Endodermal cell (in vitro differentiated cells): ENCODE results near the gene PTPRE. TPM values are rescaled to one million over a fixed set of nuclear protein-coding genes. Genes with fewer than 3 reads are reported as not detected.

ENCODE experiments used
- DNase-seq: peaks from one replicate; pipeline ENCODE4 v3.0.0-alpha.2; 2017
- H3K27ac ChIP-seq: 2 replicates; pipeline ENCODE4 v1.5.1; 2013; ENCODE audit warnings: mild to moderate bottlenecking, low read depth, low read length, moderate library complexity
- H3K27me3 ChIP-seq: 2 replicates; pipeline ENCODE4 v1.6.1; 2013; ENCODE audit warnings: mild to moderate bottlenecking, low read length, moderate library complexity; ENCODE audit not compliant: insufficient read depth, control insufficient read depth, poor library complexity, severe bottlenecking
- H3K36me3 ChIP-seq: 2 replicates; pipeline ENCODE4 v1.7.0; 2013; ENCODE audit warnings: mild to moderate bottlenecking, low read length, moderate library complexity; ENCODE audit not compliant: control insufficient read depth, insufficient read depth
- H3K4me1 ChIP-seq: one replicate; pipeline ENCODE4 v1.7.0; 2013; ENCODE audit warnings: low read length; ENCODE audit not compliant: control insufficient read depth, insufficient read depth
- H3K4me3 ChIP-seq: 2 replicates; pipeline ENCODE4 v1.5.1; 2013; ENCODE audit warnings: mild to moderate bottlenecking, low read length, moderate library complexity
- H3K9ac ChIP-seq: 2 replicates; pipeline ENCODE4 v1.6.1; 2013; ENCODE audit warnings: mild to moderate bottlenecking, low read length, moderate library complexity; ENCODE audit not compliant: poor library complexity, severe bottlenecking; ENCODE audit errors: extremely low read depth
- H3K9me3 ChIP-seq: 2 replicates; pipeline ENCODE4 v1.6.1; 2013; ENCODE audit warnings: mild to moderate bottlenecking, low read length, moderate library complexity; ENCODE audit not compliant: control insufficient read depth
- H3K27ac Mint-ChIP-seq: 2 replicates; pipeline ENCODE4 v1.8.0; 2020; ENCODE audit warnings: mixed read lengths
- H3K27me3 Mint-ChIP-seq: 2 replicates; pipeline ENCODE4 v1.8.0; 2021; ENCODE audit warnings: mild to moderate bottlenecking, mixed read lengths; ENCODE audit not compliant: insufficient read depth
- H3K36me3 Mint-ChIP-seq: 2 replicates; pipeline ENCODE4 v1.8.0; 2020; ENCODE audit warnings: low read depth, mixed read lengths
- H3K4me1 Mint-ChIP-seq: 2 replicates; pipeline ENCODE4 v1.8.0; 2020; ENCODE audit warnings: mixed read lengths
- H3K4me3 Mint-ChIP-seq: 2 replicates; pipeline ENCODE4 v1.8.0; 2020; ENCODE audit warnings: mild to moderate bottlenecking, moderate library complexity, mixed read lengths
- H3K9me3 Mint-ChIP-seq: 2 replicates; pipeline ENCODE4 v1.8.0; 2020; ENCODE audit warnings: mild to moderate bottlenecking, mixed read lengths
- WGBS, 2 experiments: methylation state at CpG; one replicate each; pipeline versions ENCODE4 v1.1.5 to v1.1.7; 2013; ENCODE audit warnings: missing lambda C conversion rate in 2 of 2, mixed read lengths in 1 of 2; ENCODE audit not compliant: insufficient coverage in 1 of 2, insufficient read length in 1 of 2; 5-methylcytosine and 5-hydroxymethylcytosine counted together
- total RNA-seq, 2 donors: library from RNA; stranded (reverse); fragmentation: NEBNext Ultra II Directional in 1 of 2; extraction: Animal tissue kit (Norgen Biotek cat#: 25700) in 1 of 2; gene quantifications; 2 replicates in 1 of 2; 3 replicates in 1 of 2; pipeline ENCODE4 v1.2.1, GENCODE V29; 2021
- TF ChIP-seq, protein P1 (sequence below): fragments of 200-600 bp; sonication (generic); conservative IDR thresholded peaks from 2 replicates; pipeline ENCODE4 v1.5.0; 2021; ENCODE audit warnings: antibody characterized with exemption, mild to moderate bottlenecking

Gene PTPRE
- total RNA-seq, 2 donors from 2014 or later = 0.75 to 3.0 TPM

DNA sequence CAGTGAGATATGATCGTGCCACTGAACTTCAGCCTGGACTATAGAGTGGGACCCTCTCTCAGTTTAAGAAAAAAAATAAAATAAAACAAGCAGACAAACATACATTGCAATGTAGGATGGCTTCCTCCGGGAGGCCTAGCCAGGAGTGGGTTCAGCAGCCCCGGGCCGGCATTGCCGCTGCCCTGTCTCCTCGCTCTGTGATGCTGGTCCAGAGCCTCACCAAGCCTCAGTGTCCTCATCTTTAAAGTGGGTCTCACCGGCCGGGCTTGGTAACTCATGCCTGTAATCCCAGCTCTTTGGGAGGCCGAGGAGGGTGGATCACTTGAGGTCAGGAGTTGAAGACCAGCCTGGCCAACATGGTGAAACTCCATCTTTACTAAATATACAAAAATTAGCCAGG lies 71.6 kb downstream of the PTPRE start:
- H3K4me1 Mint-ChIP-seq = peaks cover 12% of the 10 kb centered on the region
- H3K4me1 ChIP-seq = peaks cover 2% of the 10 kb centered on the region
- H3K9me3 Mint-ChIP-seq = peaks cover 10% of the 10 kb centered on the region
- TF ChIP-seq, protein P1, sequence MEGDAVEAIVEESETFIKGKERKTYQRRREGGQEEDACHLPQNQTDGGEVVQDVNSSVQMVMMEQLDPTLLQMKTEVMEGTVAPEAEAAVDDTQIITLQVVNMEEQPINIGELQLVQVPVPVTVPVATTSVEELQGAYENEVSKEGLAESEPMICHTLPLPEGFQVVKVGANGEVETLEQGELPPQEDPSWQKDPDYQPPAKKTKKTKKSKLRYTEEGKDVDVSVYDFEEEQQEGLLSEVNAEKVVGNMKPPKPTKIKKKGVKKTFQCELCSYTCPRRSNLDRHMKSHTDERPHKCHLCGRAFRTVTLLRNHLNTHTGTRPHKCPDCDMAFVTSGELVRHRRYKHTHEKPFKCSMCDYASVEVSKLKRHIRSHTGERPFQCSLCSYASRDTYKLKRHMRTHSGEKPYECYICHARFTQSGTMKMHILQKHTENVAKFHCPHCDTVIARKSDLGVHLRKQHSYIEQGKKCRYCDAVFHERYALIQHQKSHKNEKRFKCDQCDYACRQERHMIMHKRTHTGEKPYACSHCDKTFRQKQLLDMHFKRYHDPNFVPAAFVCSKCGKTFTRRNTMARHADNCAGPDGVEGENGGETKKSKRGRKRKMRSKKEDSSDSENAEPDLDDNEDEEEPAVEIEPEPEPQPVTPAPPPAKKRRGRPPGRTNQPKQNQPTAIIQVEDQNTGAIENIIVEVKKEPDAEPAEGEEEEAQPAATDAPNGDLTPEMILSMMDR = no peak
- H3K4me3 Mint-ChIP-seq = no peak overlapping the region
- no peaks in the 10 kb centered on the region for H3K27me3 ChIP-seq
- H3K9me3 ChIP-seq = no peaks in the 10 kb centered on the region
- H3K27ac Mint-ChIP-seq = no peak overlapping the region
- no peak overlapping the region for H3K27ac ChIP-seq
- DNase-seq = no peak
- WGBS, 2 experiments = 90 to 94% methylated on average over 5 to 9 of the region's 9 CpGs
- no peaks in the 10 kb centered on the region for H3K36me3 ChIP-seq
- H3K9ac ChIP-seq = no peak overlapping the region
- H3K4me3 ChIP-seq = no peak overlapping the region
- H3K27me3 Mint-ChIP-seq = no peaks in the 10 kb centered on the region
- H3K36me3 Mint-ChIP-seq = no peaks in the 10 kb centered on the region

DNA sequence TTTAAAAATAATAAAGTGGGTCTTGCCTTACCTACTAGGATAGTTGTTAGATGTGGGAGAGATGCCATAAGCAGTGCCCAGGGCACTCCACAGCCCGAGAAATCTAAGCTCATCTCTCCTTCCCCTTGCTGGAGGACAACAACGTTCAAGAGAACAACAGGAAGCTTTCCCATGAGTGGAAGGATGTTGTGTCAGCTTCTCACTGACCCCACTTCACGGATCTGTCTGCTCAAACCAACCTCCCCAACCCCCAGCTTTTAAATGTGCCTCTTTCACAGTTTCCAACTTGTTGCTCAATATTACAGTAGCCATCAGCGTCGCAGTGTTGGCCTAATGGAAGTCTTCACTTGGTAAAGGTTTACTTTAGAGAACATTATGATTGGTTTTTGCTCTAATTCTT lies 72.1 kb downstream of the PTPRE start:
- Mint-ChIP-seq H3K36me3 (no peaks in the 10 kb centered on the region), H3K27ac (no peak overlapping the region), H3K9me3 (peaks cover 10% of the 10 kb centered on the region), H3K27me3 (no peaks in the 10 kb centered on the region), H3K4me1 (peaks cover 12% of the 10 kb centered on the region), H3K4me3 (no peak overlapping the region)
- no peaks in the 10 kb centered on the region for H3K9me3 ChIP-seq
- H3K9ac ChIP-seq = no peak overlapping the region
- no peak overlapping the region for H3K4me3 ChIP-seq
- WGBS, 2 experiments = 88 to 100% methylated on average over 1 to 5 of the region's 5 CpGs
- peaks cover 2% of the 10 kb centered on the region for H3K4me1 ChIP-seq
- DNase-seq = no peak
- TF ChIP-seq, protein P1 = no peak
- H3K27me3 ChIP-seq = no peaks in the 10 kb centered on the region
- no peaks in the 10 kb centered on the region for H3K36me3 ChIP-seq
- no peak overlapping the region for H3K27ac ChIP-seq

DNA sequence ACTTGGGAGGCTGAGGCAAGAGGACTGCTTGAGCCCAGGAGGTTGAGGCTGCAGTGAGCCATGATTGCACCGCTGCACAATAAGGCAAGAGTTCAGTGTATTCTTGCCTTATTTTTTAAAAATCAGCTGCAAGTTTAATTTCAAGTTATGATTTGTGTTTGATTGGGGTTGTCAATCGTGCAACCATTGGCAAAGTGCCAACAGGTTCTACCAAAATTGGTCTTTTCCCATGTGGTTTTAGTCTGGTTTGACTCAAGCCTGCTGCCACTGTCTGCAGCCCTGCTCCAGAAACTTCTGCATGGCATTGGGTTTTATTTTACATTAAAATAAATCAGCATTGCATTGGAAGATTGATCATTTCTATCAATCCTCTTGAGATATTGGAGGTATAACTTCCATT lies 72.7 kb downstream of the PTPRE start:
- H3K4me3 ChIP-seq = no peak overlapping the region
- peaks cover 10% of the 10 kb centered on the region for H3K9me3 Mint-ChIP-seq
- H3K4me1 ChIP-seq = peaks cover 2% of the 10 kb centered on the region
- H3K27me3 ChIP-seq = no peaks in the 10 kb centered on the region
- no peak overlapping the region for H3K27ac ChIP-seq
- no peaks in the 10 kb centered on the region for H3K36me3 ChIP-seq
- H3K4me3 Mint-ChIP-seq = no peak overlapping the region
- TF ChIP-seq, protein P1 = no peak
- no peaks in the 10 kb centered on the region for H3K9me3 ChIP-seq
- H3K9ac ChIP-seq = no peak overlapping the region
- peaks cover 12% of the 10 kb centered on the region for H3K4me1 Mint-ChIP-seq
- H3K27me3 Mint-ChIP-seq = no peaks in the 10 kb centered on the region
- 80 to 90% methylated on average over 1 to 2 of the region's 2 CpGs for WGBS, 2 experiments
- DNase-seq = no peak
- no peak overlapping the region for H3K27ac Mint-ChIP-seq
- H3K36me3 Mint-ChIP-seq = no peaks in the 10 kb centered on the region
